B cell (primary cell): Measurements from ENCODE around the gene PPP2R5C.

Experiments
- CTCF ChIP-seq: fragments of 200-600 bp; IDR thresholded peaks from one replicate; pipeline ENCODE4 v1.8.0; 2022; ENCODE audit warnings: antibody characterized with exemption, mild to moderate bottlenecking
- EZH2 ChIP-seq: IDR thresholded peaks from 2 replicates; pipeline ENCODE4 v1.6.1; 2012; ENCODE audit warnings: borderline replicate concordance, low read depth, mild to moderate bottlenecking, moderate library complexity, low read length; ENCODE audit not compliant: insufficient read depth, poor library complexity, severe bottlenecking

GRCh38 chr14:101873991-101874390, 112.5 kb downstream of the PPP2R5C start:
- TF ChIP-seq CTCF: no peak
- TF ChIP-seq EZH2: no peak
